A549 (cell line): ENCODE data around the gene ZFHX2.

Experiments
- CTCF ChIP-seq: fragments of >200 bp; sonication (Bioruptor Twin); formaldehyde crosslinking; IDR thresholded peaks from 3 replicates; pipeline ENCODE4 v1.5.1; 2016
- KDM5A ChIP-seq: fragments of 200-600 bp; sonication (generic); IDR thresholded peaks from 2 replicates; pipeline ENCODE4 v1.6.1; 2016; ENCODE audit warnings: antibody characterized with exemption, mild to moderate bottlenecking
- MAFK ChIP-seq: fragments of 450-650 bp; IDR thresholded peaks from 2 replicates; pipeline ENCODE4 v1.6.1; 2014; ENCODE audit not compliant: partially characterized antibody
- NR3C1 ChIP-seq: fragments of >200 bp; sonication (Bioruptor Twin); formaldehyde crosslinking; IDR thresholded peaks from 3 replicates; pipeline ENCODE4 v1.6.1; 2017
- POLR2A ChIP-seq: IDR thresholded peaks from 2 replicates; pipeline ENCODE4 v1.6.1; 2012; ENCODE audit warnings: mild to moderate bottlenecking, low read length
- RFX5 ChIP-seq: fragments of 450-650 bp; IDR thresholded peaks from 2 replicates; pipeline ENCODE4 v1.7.1; 2014; ENCODE audit warnings: antibody characterized with exemption, mild to moderate bottlenecking, moderate library complexity
- USF2 ChIP-seq: fragments of 450-650 bp; IDR thresholded peaks from 2 replicates; pipeline ENCODE4 v1.6.1; 2014; ENCODE audit warnings: antibody characterized with exemption
- TF ChIP-seq, protein P1 (sequence below): fragments of 250-450 bp; sonication (Bioruptor Pico); IDR thresholded peaks from 2 replicates; pipeline ENCODE4 v1.5.0; 2021; ENCODE audit warnings: mild to moderate bottlenecking, moderate library complexity, borderline replicate concordance

DNA sequence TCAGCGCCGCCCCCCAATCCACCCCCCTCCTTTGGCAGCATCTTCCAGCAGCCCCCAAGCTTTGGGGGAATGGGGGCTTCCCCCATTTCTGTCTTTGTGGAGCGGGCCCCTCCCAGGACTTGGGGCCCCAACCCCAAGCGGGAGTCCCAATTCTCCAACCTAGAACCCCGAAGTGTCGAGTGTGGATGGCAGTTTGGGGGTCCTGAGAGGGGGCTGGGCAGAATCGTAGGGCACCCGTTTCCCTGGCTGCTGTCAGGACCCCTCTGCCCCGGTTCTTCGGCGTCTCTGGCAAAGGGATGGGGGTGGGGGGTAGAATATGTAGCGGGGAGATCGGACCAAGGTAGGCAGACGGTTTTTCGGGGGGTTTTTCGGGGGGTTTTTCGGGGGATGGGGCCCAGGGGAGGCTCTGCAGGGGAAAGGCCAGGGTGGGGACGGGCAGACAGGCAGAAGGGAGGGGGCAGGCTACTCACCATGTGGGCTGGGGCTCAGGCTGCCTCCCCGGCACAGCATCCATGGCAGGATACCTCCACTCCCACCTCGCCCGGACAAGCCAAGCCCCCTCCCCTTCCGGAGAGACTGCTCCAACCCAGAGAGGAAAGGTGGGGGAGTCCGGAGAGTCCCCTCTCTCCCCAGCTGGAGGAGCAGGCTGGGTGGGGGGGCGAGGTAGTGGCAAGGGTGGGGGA is 26.3 kb upstream of the ZFHX2 start:
- no peak for TF ChIP-seq MAFK
- TF ChIP-seq POLR2A: no peak
- TF ChIP-seq RFX5: no peak
- no peak for TF ChIP-seq CTCF
- no peak for TF ChIP-seq USF2
- TF ChIP-seq KDM5A: no peak
- TF ChIP-seq, protein P1, sequence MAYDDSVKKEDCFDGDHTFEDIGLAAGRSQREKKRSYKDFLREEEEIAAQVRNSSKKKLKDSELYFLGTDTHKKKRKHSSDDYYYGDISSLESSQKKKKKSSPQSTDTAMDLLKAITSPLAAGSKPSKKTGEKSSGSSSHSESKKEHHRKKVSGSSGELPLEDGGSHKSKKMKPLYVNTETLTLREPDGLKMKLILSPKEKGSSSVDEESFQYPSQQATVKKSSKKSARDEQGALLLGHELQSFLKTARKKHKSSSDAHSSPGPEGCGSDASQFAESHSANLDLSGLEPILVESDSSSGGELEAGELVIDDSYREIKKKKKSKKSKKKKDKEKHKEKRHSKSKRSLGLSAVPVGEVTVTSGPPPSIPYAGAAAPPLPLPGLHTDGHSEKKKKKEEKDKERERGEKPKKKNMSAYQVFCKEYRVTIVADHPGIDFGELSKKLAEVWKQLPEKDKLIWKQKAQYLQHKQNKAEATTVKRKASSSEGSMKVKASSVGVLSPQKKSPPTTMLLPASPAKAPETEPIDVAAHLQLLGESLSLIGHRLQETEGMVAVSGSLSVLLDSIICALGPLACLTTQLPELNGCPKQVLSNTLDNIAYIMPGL (CRISPR knock-in tag): no peak
- TF ChIP-seq NR3C1: no peak
